CD4-positive, alpha-beta T cell treated with Interferon alpha-2 for 1 hour (primary cell): ENCODE data around the gene TBCEL.
"Not testable (repeated sequence)": the region's sequence is repeated elsewhere in the genome, so short reads cannot be mapped to it uniquely, and the experiment has no call there.

Source experiments
- DNase-seq, 2 donors: peaks; one replicate each; pipeline ENCODE4 v3.0.0-alpha.2; 2020 to 2022

The TBCEL gene

GRCh38 chr11:121023848-121024751 is at the start of gene TBCEL:
Gene TBCEL (plus strand): TSS chr11:121024102. CDS start chr11:121045691, 21,589 bp downstream.
- DNase-seq = peak; percentile 83 to 85

GRCh38 chr11:120974466-120974865 is 49.4 kb upstream of the TBCEL start:
- no peak for DNase-seq

- no peak for DNase-seq
Observed at GRCh38 chr11:120974965-120975364, 48.9 kb upstream of the TBCEL start.

GRCh38 chr11:120977266-120978137 is 46.4 kb upstream of the TBCEL start:
- no peak for DNase-seq

GRCh38 chr11:120978701-120979100 is 45.2 kb upstream of the TBCEL start:
- DNase-seq = no peak

- DNase-seq = peak; percentile 5 to 38
Observed at GRCh38 chr11:120985718-120986569, 38.0 kb upstream of the TBCEL start.

- no peak for DNase-seq
Observed at GRCh38 chr11:120988603-120989002, 35.3 kb upstream of the TBCEL start.

GRCh38 chr11:120991830-120992686 is 31.8 kb upstream of the TBCEL start:
- no peak for DNase-seq

GRCh38 chr11:120994091-120994859 is 29.6 kb upstream of the TBCEL start:
- DNase-seq = no peak

GRCh38 chr11:120995184-120995583 is 28.7 kb upstream of the TBCEL start:
- no peak for DNase-seq

- DNase-seq = no peak
Observed at GRCh38 chr11:120996973-120997372, 26.9 kb upstream of the TBCEL start.

GRCh38 chr11:120998581-120998980 is 25.3 kb upstream of the TBCEL start:
- no peak for DNase-seq

GRCh38 chr11:121004206-121004840 is 19.6 kb upstream of the TBCEL start:
- no peak for DNase-seq

- DNase-seq = no peak
Observed at GRCh38 chr11:121006922-121007321, 17.0 kb upstream of the TBCEL start.

- DNase-seq = no peak
Observed at GRCh38 chr11:121008551-121008950, 15.4 kb upstream of the TBCEL start.

- DNase-seq = no peak
Observed at GRCh38 chr11:121012091-121012490, 11.8 kb upstream of the TBCEL start.

- no peak for DNase-seq
Observed at GRCh38 chr11:121018746-121019145, 5.2 kb upstream of the TBCEL start.

GRCh38 chr11:121021718-121022117 is 2.2 kb upstream of the TBCEL start:
- DNase-seq = not testable (repeated sequence)

- DNase-seq = no peak
Observed at GRCh38 chr11:121024989-121025388, 1.1 kb downstream of the TBCEL start.

- no peak for DNase-seq
Observed at GRCh38 chr11:121029153-121029552, 5.3 kb downstream of the TBCEL start.
